Upper lobe of left lung (tissue), 6 donors: ENCODE data around the gene CHRNA5. TPM values are rescaled to one million over a fixed set of nuclear protein-coding genes. Genes with fewer than 3 reads are reported as not detected.

Source experiments
- ATAC-seq, 2 donors: fragments of 200-7000 bp; cut with Tn5 transposase; one replicate each; pipeline ENCODE4 v1.9.1; 2022; ENCODE audit warnings: mild to moderate bottlenecking in 2 of 2, moderate library complexity in 2 of 2; ENCODE audit not compliant: low FRiP score in 2 of 2
- DNase-seq, 2 donors: peaks; one replicate each; pipeline ENCODE4 v3.0.0-alpha.2; 2019 to 2020
- H3K27ac ChIP-seq, 4 donors: fragments of 200-600 bp; sonication (generic); one replicate each; pipeline ENCODE4 v1.5.1; 2016 to 2019
- H3K27me3 ChIP-seq, 4 donors: fragments of 200-600 bp; sonication (generic); one replicate each; pipeline ENCODE4 v1.5.1; 2017 to 2019
- H3K36me3 ChIP-seq, 4 donors: fragments of 200-600 bp; sonication (generic); one replicate each; pipeline ENCODE4 v1.5.1; 2016 to 2019
- H3K4me1 ChIP-seq, 4 donors: fragments of 200-600 bp; sonication (generic); one replicate each; pipeline ENCODE4 v1.5.1; 2018 to 2019
- H3K4me3 ChIP-seq, 4 donors: fragments of 200-600 bp; sonication (generic); one replicate each; pipeline ENCODE4 v1.5.1; 2017 to 2019; ENCODE audit warnings: mild to moderate bottlenecking in 2 of 4, moderate library complexity in 1 of 4
- H3K9me3 ChIP-seq, 4 donors: fragments of 200-600 bp; sonication (generic); one replicate each; pipeline ENCODE4 v1.5.1; 2018 to 2019
- EP300 ChIP-seq, 4 donors: sonication (generic); formaldehyde crosslinking; IDR thresholded peaks; one replicate each; pipeline ENCODE4 v1.5.1; 2017; ENCODE audit warnings: antibody characterized with exemption in 4 of 4, control low read depth in 2 of 4
- POLR2A ChIP-seq, 4 donors: fragments of 450-650 bp; IDR thresholded peaks; one replicate each; pipeline ENCODE4 v1.5.1; 2016 to 2017; ENCODE audit warnings: antibody characterized with exemption in 4 of 4, mild to moderate bottlenecking in 2 of 4
- POLR2AphosphoS5 ChIP-seq, 2 donors: sonication (generic); formaldehyde crosslinking; IDR thresholded peaks; one replicate each; pipeline ENCODE4 v1.5.1; 2017; ENCODE audit warnings: antibody characterized with exemption in 2 of 2
- WGBS, 2 donors: methylation state at CpG; one replicate each; pipeline ENCODE4 v1.1.5; 2017 to 2018; 5-methylcytosine and 5-hydroxymethylcytosine counted together
- total RNA-seq, 6 donors: library from RNA; depleted of rRNA in 4 of 6; stranded (reverse); fragments of >200 nt in 4 of 6; gene quantifications; one replicate each; pipeline versions ENCODE4 v1.1.0 to v1.2.1, GENCODE V29; 2016 to 2021
- TF ChIP-seq, protein P1 (sequence below), 6 experiments: fragments of 450-650 bp in 4 of 6; fragments of 200-600 bp in 2 of 6; sonication (generic) in 2 of 6; IDR thresholded peaks; one replicate each; pipeline ENCODE4 v1.5.1; 2016 to 2019; ENCODE audit warnings: antibody characterized with exemption in 6 of 6
- donor health status: DM: no; HTN: no; CAD: no; lungs with moderate emphysema.
- donor health status: DM: no; HTN: yes; CAD: no; lungs with severe emphysema.

Gene CHRNA5
- total RNA-seq, 6 donors from 2014 or later = 0.29 to 1.5 (median 0.38) TPM; not detected in 2

- H3K27ac ChIP-seq = no peak overlapping the region
- ATAC-seq = no peak
- no peaks in the 10 kb centered on the region for H3K4me1 ChIP-seq
Observed at GRCh38 chr15:78614021-78614420, 48.7 kb downstream of the CHRNA5 start.

DNA sequence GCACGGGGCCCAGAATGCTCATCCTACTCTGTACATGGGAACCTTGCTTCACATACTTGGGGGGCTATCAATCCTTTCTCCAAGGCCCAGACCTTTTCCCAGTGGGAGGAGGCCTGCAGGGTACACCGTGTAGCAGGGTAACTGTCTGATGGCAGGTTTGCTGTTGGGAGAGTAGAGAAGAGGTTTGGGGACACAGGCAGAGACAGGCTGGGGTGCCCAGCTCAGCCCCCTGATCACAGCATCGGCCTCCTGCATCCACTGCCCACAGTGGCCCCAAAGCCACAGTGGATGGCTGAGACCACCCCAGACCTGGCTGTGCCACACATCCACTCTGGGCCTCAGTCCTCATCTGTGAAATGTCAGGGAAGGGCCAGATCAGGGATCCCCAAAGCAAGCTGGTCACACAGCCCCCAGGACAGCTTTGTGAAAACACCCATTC, 49.9 kb downstream of the CHRNA5 start:
- Histone ChIP-seq H3K9me3 (no peaks in the 10 kb centered on the region), H3K36me3 (no peaks in the 10 kb centered on the region), H3K27me3 (peaks cover 0 to 16% (median 4%) of the 10 kb centered on the region in 4 donors), H3K27ac (no peak overlapping the region), H3K4me3 (no peak overlapping the region), H3K4me1 (peaks cover 5% of the 10 kb centered on the region in 4 donors)
- ATAC-seq (no peak), DNase-seq (peak in 1 of 2 donors; percentile 7)
- TF ChIP-seq POLR2A (IDR thresholded peaks at IDR 0.05) = no peak
- TF ChIP-seq POLR2AphosphoS5 (IDR thresholded peaks at IDR 0.05) = no peak
- TF ChIP-seq EP300 (IDR thresholded peaks at IDR 0.05) = no peak
- TF ChIP-seq, protein P1, sequence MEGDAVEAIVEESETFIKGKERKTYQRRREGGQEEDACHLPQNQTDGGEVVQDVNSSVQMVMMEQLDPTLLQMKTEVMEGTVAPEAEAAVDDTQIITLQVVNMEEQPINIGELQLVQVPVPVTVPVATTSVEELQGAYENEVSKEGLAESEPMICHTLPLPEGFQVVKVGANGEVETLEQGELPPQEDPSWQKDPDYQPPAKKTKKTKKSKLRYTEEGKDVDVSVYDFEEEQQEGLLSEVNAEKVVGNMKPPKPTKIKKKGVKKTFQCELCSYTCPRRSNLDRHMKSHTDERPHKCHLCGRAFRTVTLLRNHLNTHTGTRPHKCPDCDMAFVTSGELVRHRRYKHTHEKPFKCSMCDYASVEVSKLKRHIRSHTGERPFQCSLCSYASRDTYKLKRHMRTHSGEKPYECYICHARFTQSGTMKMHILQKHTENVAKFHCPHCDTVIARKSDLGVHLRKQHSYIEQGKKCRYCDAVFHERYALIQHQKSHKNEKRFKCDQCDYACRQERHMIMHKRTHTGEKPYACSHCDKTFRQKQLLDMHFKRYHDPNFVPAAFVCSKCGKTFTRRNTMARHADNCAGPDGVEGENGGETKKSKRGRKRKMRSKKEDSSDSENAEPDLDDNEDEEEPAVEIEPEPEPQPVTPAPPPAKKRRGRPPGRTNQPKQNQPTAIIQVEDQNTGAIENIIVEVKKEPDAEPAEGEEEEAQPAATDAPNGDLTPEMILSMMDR (IDR thresholded peaks at IDR 0.05) = no peak
- 83 to 100% methylated on average over 1 to 3 of the region's 3 CpGs for WGBS, 2 donors

More at GRCh38 chr15:78614021-78614420, 48.7 kb downstream of the CHRNA5 start:
- TF ChIP-seq, protein P1 (IDR thresholded peaks at IDR 0.05) = no peak
- TF ChIP-seq EP300 (IDR thresholded peaks at IDR 0.05) (no peak), POLR2AphosphoS5 (IDR thresholded peaks at IDR 0.05) (no peak), POLR2A (IDR thresholded peaks at IDR 0.05) (no peak)
- WGBS, 2 donors = 44 to 64% methylated on average over 3 of the region's 3 CpGs
- Histone ChIP-seq H3K27me3 (peaks cover 0 to 4% (median 0%) of the 10 kb centered on the region in 4 donors), H3K9me3 (no peaks in the 10 kb centered on the region), H3K4me3 (no peak overlapping the region), H3K36me3 (no peaks in the 10 kb centered on the region)
- DNase-seq = no peak

DNA sequence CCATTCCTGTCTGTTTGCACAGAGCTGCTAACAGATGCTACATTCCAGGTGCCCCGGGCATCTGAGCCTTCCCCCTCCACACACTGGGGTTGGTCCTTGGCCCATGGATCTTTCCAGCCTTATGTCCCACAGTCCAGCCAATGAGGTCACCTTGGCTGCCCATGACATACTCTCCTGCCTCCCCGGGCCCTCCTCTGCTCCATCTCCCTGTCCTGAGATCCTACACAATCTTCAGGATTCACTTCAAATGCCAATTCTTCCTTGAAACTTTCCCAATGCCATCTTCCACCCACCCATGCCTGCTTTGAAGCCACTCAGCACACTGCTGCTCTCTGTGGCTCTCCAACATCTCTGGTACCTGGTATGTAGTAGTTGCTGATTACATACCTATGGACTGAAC, 51.2 kb downstream of the CHRNA5 start:
- Histone ChIP-seq H3K36me3 (no peaks in the 10 kb centered on the region), H3K4me1 (peaks cover 14 to 16% (median 14%) of the 10 kb centered on the region in 4 donors), H3K27me3 (peaks cover 0 to 26% (median 13%) of the 10 kb centered on the region in 4 donors), H3K4me3 (no peak overlapping the region), H3K27ac (no peak overlapping the region), H3K9me3 (no peaks in the 10 kb centered on the region)
- WGBS, 2 donors = 91 to 93% methylated on average over 2 of the region's 2 CpGs
- ATAC-seq = peak in 1 of 2 donors; percentile 31
- DNase-seq = peak in 1 of 2 donors; percentile 8
- TF ChIP-seq EP300 (IDR thresholded peaks at IDR 0.05) (no peak), POLR2AphosphoS5 (IDR thresholded peaks at IDR 0.05) (no peak), POLR2A (IDR thresholded peaks at IDR 0.05) (no peak)
- TF ChIP-seq, protein P1 (IDR thresholded peaks at IDR 0.05) = no peak

DNA sequence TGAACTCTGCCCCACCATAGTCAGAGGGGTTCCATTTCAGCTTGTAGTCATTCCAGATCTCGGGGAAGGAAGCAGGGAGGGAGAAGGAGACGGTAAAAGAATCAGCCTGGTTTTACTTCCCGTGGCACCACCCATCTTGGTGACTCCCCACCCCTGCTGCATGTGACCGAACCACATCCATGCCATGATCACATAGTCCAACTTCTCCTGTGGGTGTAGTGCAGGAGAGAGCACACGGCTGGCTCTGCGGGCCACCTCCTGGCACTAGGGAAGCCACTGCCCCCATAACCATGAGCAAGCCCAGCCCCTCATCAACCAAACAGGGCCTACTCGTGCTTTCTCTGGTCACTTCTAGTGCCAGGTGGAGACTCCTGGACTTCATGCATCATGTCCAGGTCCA, 51.8 kb downstream of the CHRNA5 start:
- WGBS, 2 donors = 60 to 62% methylated on average over 6 to 7 of the region's 7 CpGs
- peak in 1 of 2 donors; percentile 21 for DNase-seq
- peak in 1 of 2 donors; percentile 24 for ATAC-seq
- Histone ChIP-seq H3K4me1 (peaks cover 14 to 16% (median 14%) of the 10 kb centered on the region in 4 donors), H3K9me3 (no peaks in the 10 kb centered on the region), H3K27me3 (peaks cover 0 to 30% (median 13%) of the 10 kb centered on the region in 4 donors), H3K27ac (no peak overlapping the region), H3K36me3 (no peaks in the 10 kb centered on the region), H3K4me3 (no peak overlapping the region)
- TF ChIP-seq, protein P1 (IDR thresholded peaks at IDR 0.05) = no peak

DNA sequence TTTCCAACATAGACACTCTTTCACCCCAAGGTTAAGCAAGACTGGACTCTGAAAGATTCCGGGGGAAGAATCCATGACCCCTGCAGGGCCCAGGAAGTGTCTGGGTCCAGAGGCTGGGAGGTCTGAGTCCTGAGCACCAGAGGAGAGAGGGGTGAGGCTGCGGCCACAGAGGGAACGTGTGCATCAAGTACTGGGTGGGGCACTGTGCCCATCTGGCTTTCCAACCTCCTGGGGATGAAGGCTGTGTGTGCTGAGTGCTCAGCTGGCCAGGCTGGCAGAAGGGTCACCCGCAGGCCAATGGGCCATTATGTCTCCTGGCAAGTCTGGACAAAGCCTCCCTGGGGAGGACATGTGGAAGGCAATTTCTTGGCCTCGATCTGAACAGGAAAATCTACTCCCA, 52.2 kb downstream of the CHRNA5 start:
- Histone ChIP-seq H3K9me3 (no peaks in the 10 kb centered on the region), H3K27me3 (peaks cover 0 to 32% (median 13%) of the 10 kb centered on the region in 4 donors), H3K4me1 (peaks cover 14 to 16% (median 14%) of the 10 kb centered on the region in 4 donors), H3K27ac (no peak overlapping the region), H3K36me3 (no peaks in the 10 kb centered on the region), H3K4me3 (no peak overlapping the region)
- DNase-seq (peak in 1 of 2 donors; percentile 15), ATAC-seq (no peak)
- 73 to 74% methylated on average over 4 to 5 of the region's 5 CpGs for WGBS, 2 donors
- TF ChIP-seq POLR2A (IDR thresholded peaks at IDR 0.05) = no peak
- TF ChIP-seq, protein P1 (IDR thresholded peaks at IDR 0.05) = no peak
- no peak for TF ChIP-seq EP300 (IDR thresholded peaks at IDR 0.05)
